Chondrocyte (in vitro differentiated cells): ENCODE measurements around the gene BEX2. TPM values are rescaled to one million over a fixed set of nuclear protein-coding genes. Genes with fewer than 3 reads are reported as not detected.

Experiments
- DNase-seq: peaks from one replicate; pipeline ENCODE4 v3.0.0; 2021; ENCODE audit warnings: mixed read lengths, low spot score
- H3K27ac Mint-ChIP-seq: one replicate; pipeline ENCODE4 v1.8.0; 2021; ENCODE audit warnings: mild to moderate bottlenecking, moderate library complexity, mixed read lengths; ENCODE audit not compliant: unreplicated experiment
- H3K27me3 Mint-ChIP-seq: 2 replicates; pipeline ENCODE4 v1.8.0; 2021; ENCODE audit warnings: low read depth, mixed read lengths
- H3K36me3 Mint-ChIP-seq: 2 replicates; pipeline ENCODE4 v1.8.0; 2021; ENCODE audit warnings: low read depth, mixed read lengths
- H3K4me1 Mint-ChIP-seq: 2 replicates; pipeline ENCODE4 v1.8.0; 2021; ENCODE audit warnings: low read depth, mild to moderate bottlenecking, mixed read lengths
- H3K4me3 Mint-ChIP-seq: one replicate; pipeline ENCODE4 v1.8.0; 2021; ENCODE audit warnings: mild to moderate bottlenecking, moderate library complexity, mixed read lengths; ENCODE audit not compliant: unreplicated experiment
- H3K9me3 Mint-ChIP-seq: 2 replicates; pipeline ENCODE4 v1.8.0; 2021; ENCODE audit warnings: low read depth, mixed read lengths
- total RNA-seq: library from RNA; stranded (reverse); gene quantifications from 3 replicates; pipeline ENCODE4 v1.2.1, GENCODE V29; 2021
- TF ChIP-seq, protein P1 (sequence below): fragments of 200-600 bp; sonication (generic); IDR thresholded peaks from 2 replicates; pipeline ENCODE4 v1.5.0; 2021; ENCODE audit warnings: antibody characterized with exemption, mild to moderate bottlenecking, moderate library complexity

BEX2 gene
- total RNA-seq, 1 donor from 2014 or later, result 6.9 TPM

DNA sequence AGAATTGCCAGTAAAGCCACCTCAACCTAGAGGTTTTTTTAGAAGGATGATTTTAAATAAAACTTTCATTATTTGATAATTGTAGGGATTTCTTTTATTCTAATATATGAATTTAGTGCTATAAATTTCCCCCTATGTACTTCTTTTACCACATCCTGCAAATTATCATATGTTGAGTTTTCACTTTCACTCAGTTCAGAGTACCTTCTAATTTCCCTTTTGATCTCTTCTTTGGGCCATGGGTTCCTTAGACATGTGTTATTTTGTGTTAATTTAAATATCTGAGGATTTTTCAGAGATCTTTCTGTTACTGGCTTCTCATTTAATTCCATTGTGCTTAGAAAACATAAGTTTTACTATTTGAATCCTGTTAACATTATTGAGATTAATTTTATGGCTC, 6.1 kb downstream of the BEX2 start:
- no peak overlapping the region for H3K4me3 Mint-ChIP-seq
- no peak overlapping the region for H3K27ac Mint-ChIP-seq
- no peak for DNase-seq
- no peaks in the 10 kb centered on the region for H3K36me3 Mint-ChIP-seq
- H3K27me3 Mint-ChIP-seq, result no peaks in the 10 kb centered on the region
- H3K4me1 Mint-ChIP-seq, result no peaks in the 10 kb centered on the region
- H3K9me3 Mint-ChIP-seq, result peaks cover 3% of the 10 kb centered on the region
- TF ChIP-seq, protein P1, sequence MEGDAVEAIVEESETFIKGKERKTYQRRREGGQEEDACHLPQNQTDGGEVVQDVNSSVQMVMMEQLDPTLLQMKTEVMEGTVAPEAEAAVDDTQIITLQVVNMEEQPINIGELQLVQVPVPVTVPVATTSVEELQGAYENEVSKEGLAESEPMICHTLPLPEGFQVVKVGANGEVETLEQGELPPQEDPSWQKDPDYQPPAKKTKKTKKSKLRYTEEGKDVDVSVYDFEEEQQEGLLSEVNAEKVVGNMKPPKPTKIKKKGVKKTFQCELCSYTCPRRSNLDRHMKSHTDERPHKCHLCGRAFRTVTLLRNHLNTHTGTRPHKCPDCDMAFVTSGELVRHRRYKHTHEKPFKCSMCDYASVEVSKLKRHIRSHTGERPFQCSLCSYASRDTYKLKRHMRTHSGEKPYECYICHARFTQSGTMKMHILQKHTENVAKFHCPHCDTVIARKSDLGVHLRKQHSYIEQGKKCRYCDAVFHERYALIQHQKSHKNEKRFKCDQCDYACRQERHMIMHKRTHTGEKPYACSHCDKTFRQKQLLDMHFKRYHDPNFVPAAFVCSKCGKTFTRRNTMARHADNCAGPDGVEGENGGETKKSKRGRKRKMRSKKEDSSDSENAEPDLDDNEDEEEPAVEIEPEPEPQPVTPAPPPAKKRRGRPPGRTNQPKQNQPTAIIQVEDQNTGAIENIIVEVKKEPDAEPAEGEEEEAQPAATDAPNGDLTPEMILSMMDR, result no peak

- no peak overlapping the region for H3K27ac Mint-ChIP-seq
- TF ChIP-seq, protein P1, result no peak
- peaks cover 8% of the 10 kb centered on the region for H3K27me3 Mint-ChIP-seq
- no peaks in the 10 kb centered on the region for H3K36me3 Mint-ChIP-seq
- no peaks in the 10 kb centered on the region for H3K4me1 Mint-ChIP-seq
- H3K4me3 Mint-ChIP-seq, result no peak overlapping the region
- DNase-seq, result no peak
- peaks cover 10% of the 10 kb centered on the region for H3K9me3 Mint-ChIP-seq
Observed at GRCh38 chrX:103293118-103293517, 17.7 kb downstream of the BEX2 start.

DNA sequence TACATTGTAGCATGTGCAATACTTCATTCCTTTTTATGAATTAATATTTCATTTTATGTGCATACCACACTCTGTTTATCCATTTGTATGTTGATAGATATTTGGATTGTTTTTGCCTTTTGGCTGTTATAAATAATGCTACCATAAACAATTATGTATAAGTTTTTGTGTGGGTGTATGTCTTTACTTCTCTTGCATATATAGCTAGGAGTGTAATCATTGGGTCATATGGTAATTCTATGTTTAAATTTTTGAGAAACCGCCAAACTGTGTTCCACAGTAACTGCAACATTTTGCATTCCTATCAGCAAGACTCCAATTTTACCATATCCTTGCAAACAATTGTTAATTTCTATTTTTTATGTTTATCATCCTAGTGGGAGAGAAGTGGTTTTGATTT, 31.2 kb downstream of the BEX2 start:
- H3K9me3 Mint-ChIP-seq, result peaks cover 2% of the 10 kb centered on the region
- no peak overlapping the region for H3K4me3 Mint-ChIP-seq
- peaks cover 1% of the 10 kb centered on the region for H3K27me3 Mint-ChIP-seq

DNA sequence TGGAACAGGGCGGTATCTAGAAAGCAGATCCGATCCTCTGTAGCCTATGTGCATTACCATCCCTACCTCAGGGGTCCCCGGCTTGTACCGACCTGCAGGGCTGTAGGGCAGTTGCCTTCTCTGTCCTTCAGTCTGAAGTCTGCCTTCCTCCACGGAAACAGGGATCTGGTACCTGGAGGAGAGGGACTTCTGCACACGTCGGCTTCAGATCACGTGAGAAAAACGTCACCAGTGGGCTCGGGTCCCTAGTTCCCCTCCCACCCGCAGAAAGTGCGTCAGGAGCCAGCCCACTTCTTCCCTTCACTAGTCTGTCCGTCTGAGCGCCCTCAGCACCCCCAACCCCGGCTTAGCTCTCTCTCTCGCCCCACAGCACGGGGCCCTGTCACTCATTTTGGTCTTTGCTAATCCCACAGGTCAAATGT, 34.2 kb downstream of the BEX2 start, which contains the start of gene TCEAL5:
TCEAL5 (minus strand) TSS at position 170 of the 422 bp plus-strand sequence. CDS start 2,187 bp downstream, outside the sequence.
- Mint-ChIP-seq H3K4me3 (no peak within 1 kb of the TSS), H3K27me3 (peaks cover 5% of the 10 kb centered on the region), H3K27ac (no peak within 1 kb of the TSS), H3K9me3 (peaks cover 2% of the 10 kb centered on the region), H3K4me1 (no peaks in the 10 kb centered on the region), H3K36me3 (no peaks in the 10 kb centered on the region)
- no peak for DNase-seq
- TF ChIP-seq, protein P1, result no peak

More for the DNA sequence above, 31.2 kb downstream of the BEX2 start:
- TF ChIP-seq, protein P1, result no peak
- H3K36me3 Mint-ChIP-seq, result no peaks in the 10 kb centered on the region
- no peaks in the 10 kb centered on the region for H3K4me1 Mint-ChIP-seq
- DNase-seq, result no peak
- no peak overlapping the region for H3K27ac Mint-ChIP-seq

DNA sequence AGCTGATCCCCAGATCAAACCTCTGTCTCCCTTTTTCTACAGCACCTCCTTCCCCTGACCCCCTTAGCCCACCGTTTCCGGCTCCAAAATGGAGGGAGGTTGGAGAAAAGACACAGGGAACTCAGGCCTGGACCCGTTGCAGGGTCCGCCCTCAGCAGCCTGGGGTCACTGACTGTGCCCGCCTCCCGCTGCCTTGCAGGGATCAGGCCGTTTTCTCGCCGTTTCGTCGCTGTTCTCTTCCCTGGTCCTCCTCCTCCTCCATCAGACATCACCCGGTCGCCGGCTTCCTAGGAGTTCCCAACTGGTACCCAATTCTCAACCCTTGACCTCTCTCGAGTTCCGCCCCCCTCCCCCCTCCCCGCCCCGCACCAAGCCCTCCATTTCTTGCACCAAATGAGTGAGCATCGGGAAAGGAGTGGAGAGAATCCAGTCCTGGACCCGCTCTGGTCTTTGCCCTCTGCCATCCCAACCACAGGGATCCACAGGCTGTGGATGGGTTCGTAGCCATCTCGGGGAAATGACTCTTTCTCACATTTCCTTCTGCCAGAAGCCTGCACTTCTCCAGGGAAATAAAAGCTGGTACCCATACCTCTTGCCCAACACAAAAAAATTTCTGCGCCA, 34.7 kb downstream of the BEX2 start:
- TF ChIP-seq, protein P1, result no peak
- H3K4me3 Mint-ChIP-seq, result no peak overlapping the region
- H3K27me3 Mint-ChIP-seq, result peaks cover 5% of the 10 kb centered on the region
- peak; percentile 85 for DNase-seq
- no peaks in the 10 kb centered on the region for H3K4me1 Mint-ChIP-seq
- H3K27ac Mint-ChIP-seq, result no peak overlapping the region
- peaks cover 2% of the 10 kb centered on the region for H3K9me3 Mint-ChIP-seq
- no peaks in the 10 kb centered on the region for H3K36me3 Mint-ChIP-seq
